ENCODE data around the gene LHX2.

LHX2 gene

DNA sequence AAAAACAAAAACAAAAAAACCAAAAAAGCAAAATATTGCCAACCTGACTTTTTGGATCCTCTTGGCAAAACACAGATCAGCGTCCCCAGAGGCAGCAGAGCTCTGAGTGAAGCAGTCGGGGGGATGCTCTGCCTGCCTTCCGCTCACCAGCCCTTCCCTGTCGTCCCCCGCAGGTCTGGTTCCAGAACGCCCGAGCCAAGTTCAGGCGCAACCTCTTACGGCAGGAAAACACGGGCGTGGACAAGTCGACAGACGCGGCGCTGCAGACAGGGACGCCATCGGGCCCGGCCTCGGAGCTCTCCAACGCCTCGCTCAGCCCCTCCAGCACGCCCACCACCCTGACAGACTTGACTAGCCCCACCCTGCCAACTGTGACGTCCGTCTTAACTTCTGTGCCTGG, 20.7 kb downstream of the LHX2 start:
- no peak for DNase-seq (ENCODE audit: low spot score)

DNA sequence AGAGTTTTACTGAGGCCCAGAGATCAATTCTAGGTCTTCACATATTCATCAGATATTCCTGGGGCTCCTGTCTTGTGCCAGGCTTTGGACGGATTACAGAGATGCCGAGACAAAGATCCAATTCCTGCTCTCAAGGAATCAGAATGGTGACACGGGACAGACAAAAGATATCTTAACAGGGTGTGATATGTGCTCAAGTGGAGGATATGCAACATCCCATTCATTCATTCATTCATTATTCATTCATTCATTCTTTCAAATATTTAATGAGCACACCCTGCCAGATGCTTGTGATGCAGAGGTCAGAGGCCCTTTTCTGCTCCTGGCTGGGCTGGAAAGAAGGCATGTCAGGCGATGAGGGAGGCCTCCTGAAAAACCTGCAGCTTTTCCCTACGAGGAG, 21.8 kb downstream of the LHX2 start:
- DNase-seq (ENCODE audit: low spot score) = no peak

DNA sequence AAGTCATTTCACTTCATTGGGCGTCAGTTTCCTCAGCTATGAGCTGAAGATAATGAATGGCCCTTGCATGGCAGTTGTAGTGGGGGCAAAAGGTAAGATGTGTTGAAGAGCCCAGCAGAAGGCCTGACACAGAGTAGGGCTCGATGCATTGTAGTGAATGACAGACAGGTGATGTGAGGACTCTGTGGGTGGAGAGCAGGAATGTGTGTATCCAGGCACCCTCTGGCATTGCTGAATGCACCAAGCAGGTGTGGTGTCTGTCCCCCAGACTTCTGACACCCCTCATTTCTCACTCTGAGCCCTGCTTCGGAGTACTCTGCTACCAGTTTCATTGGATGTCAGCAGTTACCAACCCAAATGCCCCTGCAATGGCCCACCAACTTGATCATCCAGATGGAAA, 22.4 kb downstream of the LHX2 start:
- no peak for DNase-seq (ENCODE audit: low spot score)

DNA sequence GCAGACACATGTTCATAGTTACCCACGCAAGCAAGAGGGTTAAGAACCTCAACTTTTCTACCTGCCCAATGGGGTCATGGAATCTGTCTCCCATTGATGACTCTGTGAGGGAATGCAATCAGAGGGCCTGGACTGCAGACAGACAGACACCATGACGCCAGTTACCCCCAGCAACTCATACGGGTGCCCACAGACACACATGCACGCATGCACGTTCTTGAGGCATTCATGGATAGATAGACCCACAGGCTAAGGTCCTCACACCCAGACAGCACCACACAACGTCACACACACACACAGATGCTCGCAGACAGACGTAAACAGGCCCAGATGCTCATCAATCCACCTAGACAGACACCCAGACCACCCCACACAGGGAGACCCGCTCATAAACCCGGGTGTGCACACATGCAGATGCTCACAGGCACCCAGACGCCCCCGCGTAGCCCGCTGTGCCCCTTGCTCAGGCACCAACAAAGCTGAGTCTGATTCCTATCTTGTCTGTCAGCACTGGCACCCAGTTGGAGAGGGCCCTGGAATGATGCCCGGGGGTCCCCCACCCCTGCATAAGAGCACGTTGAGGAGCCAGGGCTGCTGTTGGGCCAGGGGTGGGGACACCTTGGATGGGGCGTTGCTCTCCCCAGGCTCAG, 23.6 kb downstream of the LHX2 start:
- DNase-seq (ENCODE audit: low spot score) = no peak

DNA sequence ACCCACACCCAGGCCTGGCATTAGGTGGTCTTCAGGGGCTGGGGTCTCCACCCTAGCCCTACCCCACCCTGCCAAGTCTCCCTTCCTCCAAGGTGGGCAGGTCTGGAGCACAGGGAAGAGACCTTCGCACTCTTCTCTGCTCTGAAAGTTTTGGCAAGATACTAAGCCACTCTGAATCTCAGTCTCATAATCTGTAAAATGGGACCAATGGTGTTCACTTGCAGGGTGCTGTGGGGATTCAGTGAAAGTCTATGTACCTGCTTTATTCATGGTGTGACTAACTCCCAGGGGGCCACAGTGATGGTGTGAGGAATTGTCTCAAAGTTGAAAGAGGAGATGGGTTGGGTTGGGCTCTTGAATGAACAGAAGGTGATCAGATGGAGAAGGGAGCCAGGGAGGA, 25.0 kb downstream of the LHX2 start:
- DNase-seq (ENCODE audit: low spot score) = no peak

DNA sequence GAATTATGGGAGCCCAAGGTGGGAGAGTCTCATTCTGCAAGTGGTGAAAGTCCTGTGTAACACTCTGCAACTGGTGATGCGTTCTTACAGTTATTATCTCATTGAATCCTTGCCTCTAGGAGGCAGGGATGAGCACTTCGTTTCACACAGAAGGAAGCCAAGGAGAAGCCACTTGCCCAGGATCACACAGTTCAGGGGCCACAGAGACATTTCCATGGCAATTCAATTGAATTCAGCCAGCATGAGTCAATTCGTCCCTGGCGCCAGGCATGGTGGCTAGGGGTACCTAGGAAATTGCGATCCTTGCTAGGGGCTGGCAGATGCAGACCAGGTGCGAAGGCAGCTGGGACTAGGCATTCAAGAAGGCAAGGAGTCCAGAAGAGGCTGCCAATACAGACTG, 26.2 kb downstream of the LHX2 start:
- DNase-seq (ENCODE audit: low spot score) = no peak

DNA sequence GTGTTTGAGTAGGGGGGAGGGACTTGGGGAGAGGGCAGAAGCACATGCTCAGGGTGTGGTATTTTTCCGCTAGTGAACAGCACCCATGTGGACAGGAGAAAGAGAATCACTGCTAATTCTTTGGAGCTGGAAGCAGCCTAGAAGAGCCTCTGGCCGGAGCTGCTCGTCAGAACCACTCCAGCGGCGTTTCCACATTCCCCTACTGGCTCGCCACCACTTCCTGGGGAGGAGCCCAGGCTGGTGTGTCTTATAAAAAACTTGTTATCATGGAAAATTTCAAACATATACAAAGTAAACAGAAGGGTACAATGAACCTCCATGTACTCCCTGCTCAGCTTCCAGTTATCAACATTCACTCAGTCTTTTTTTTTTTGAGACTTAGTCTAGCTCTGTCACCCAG, 26.7 kb downstream of the LHX2 start:
- DNase-seq (ENCODE audit: low spot score) = peak; percentile 8

DNA sequence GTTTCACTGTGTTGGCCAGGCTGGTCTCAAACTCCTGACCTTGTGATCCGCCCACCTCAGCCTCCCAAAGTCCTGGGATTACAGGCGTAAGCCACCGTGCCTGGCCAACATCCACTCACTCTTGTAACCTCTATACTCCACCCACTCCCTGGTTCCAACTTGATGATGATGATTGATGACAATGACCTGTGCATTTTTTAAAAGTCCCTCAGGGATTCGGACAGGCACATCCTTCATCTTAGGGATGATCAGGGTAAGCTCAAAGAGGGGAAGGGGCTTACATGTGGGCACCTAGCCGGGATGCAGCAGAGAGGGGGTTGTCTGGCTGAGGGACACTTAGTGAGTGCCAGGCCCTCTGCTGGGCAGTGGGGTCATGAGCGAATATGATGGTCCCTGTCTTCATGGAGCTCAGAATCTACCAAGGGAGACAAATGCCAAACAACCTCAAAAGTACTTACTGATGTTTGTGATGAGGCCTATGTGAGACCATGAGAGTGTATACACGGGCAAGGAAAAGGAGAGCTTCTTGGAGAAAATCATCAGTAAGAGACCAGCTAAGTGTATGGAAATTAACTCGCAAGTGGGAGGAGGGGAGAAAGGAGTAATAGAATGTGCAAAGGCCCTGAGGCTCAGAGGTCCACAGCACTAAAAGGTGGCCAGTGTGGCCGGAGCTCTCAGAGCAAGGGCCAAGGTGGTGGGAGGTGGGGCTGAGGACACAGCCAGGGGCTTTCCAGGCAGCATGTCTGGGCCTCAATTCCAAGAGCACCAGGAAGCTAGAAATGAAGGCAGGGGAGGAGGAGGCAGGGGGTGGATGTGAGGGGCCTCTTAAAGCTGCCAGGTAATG, 27.4 kb downstream of the LHX2 start:
- no peak for DNase-seq (ENCODE audit: low spot score)

DNA sequence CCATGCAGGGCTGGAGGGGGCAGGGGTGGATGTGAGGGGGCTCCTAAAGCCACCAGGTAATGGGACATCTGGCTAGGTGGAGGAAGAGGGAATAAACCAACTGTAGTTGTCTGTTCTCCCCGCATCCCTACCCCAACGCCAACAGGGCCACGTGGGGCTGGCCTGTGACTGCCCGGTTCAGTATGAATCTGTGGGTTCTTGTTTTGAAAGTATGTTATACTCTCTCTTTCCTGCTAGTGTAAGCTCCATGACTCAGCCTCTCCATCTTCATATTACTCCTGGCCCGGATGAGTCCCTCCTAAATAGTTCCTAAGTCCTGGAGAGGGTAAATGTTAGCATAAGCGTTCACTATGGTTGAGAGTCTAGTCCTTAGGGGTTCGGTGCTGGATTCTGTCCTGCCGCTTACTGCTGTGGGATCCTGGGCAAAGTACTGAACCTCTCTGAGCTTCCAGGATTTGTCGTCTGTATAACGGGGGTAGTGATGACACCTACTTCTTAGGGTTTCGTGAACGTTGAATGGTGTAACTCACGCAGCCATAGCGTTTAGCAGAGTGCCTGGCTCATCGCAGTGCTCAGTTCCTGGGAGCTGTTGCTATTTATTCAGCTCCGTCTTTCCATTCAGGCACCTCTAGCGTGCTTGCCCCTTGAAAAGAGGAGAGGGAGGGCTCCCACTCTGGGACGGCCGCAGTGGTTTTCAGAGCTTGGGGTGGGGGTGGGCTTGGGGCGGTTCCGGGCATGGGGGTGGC, 28.8 kb downstream of the LHX2 start:
- no peak for DNase-seq (ENCODE audit: low spot score)

DNA sequence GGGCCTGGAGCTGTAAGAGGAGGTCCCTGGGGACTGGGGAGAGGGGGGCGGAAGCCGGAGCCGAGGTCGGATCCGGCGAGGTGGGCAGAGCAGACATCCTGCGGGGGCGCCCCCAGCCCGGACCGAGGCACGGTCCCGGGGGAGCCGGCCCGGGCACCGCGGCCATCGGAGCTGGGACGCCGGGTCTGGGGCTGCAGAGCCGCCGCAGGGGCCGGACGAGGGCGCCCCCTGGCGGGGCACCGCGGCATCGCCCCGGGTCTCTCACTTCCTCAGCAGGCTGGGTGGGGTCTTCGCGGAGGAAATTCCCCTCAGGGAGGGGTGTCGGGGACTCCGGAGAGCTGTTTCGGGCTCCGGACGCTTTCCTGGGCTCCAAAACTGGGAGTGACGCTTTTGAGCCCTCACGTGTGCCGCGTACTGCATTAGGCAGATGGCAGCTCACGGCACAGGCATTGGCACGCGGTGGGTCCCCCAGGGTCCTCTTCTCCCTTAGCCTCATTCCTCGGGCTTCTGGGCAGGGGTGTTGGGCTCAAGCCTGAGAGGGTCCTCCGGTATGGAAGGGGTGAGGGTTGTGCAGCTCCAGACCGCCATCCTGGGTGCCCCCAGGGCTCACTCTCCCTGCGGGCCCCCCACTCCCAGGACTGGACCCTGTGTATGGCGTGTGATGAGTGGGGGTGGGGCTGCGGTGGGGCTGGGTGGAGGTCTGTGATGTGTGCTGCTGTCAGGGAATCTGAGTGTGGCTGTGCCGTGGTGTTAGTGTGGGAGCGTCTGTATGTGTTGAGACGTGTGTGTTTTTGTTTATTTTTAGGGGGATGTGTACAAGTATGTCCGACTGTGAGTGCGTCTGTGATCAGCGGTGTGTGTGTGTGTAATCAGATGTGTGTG, 29.6 kb downstream of the LHX2 start:
- DNase-seq (ENCODE audit: low spot score) = peak; percentile 35

DNA sequence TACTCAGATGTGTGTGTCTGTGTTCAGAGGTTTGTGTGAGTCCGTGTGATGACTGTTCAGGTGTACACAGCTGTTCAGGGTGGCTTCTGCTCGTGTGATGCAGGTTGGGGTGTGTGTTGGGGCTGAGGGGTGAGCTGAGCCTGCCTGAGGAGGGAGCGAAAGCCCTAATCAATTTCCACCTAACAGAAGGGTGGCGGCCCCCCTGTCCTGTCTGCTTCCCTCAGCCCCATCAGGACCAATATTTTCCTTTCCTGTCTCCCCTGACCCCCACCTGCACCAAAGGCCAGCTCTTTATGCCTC, 30.2 kb downstream of the LHX2 start:
- DNase-seq (ENCODE audit: low spot score) = no peak

DNA sequence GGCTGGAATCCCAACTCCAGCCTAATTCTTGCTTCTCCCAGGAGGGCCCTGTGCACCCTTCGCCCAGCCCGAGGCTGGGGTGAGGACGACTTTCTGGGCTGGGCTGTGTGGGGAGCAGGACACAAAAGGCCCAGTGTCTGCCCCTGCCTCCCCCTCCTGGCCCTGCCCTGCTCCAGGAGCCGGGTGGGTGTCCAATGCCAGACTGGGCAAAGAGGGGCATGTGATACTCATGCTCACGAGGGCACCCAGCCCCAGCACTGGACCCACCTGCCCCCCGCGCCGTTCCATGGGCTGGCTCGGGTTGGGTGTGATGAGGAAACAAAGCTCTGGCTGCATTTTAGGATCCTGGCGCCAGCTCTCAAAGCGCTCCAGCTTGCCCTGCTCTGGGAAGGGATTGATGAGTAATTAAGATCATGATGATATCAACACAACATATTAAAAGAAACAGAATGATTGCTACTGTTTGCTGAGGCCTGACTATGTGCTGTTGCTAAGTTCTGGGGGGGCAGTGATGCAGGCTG, 30.7 kb downstream of the LHX2 start:
- no peak for DNase-seq (ENCODE audit: low spot score)

DNA sequence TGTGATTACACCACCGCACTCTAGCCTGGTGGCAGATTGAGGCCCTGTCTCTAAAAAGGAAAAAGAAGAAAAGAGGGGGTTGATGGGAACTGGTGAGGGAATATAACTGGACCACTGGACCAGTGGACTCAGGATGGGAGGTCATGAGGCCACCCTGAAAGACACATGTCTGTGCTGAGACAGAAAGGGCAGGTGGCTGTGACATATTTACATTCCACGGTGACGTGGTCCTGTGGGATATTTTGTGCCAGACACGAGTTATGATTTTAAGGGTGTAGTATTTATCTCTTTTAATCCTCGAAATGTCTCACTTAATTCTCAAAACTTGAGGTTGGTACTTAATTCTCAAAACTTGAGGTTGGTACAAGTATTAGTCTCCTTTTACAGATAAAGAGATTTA, 32.9 kb downstream of the LHX2 start:
- no peak for DNase-seq (ENCODE audit: low spot score)

DNA sequence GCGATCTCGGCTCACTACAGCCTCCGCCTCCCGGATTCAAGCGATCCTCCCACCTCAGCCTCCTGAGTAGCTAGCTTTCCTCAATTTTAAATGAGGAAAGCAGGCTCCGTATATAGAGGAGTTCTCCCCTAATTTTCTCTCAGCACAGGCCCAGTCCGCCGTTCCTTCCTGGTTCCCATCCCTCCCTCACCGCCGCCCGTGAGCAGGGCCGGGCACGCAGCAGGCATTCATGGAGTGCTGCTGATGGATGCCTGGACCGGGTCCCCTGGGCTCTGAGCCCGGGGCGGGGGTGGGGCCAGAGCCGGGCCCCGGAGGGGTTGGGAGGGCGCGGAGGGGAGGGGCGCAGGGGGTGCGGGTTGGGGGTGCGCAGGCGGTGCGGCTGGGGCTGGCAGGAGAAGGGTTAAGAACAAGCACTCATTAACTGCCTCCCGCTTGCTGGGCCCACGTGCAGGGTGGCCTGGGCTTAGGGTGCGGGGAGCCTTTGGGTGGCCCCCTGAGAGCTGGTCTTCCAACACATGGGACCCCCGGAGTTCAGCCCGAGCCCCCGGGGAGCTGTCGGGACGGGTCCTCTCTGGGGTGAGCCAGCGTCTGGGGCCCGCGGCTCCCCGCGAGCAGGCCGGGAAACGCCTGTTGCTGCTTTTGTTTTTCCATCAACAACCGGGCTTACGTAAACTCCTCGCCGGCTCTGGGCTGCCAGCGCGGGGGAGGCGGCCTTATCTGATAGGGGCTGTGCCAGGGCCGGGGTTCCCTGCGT, 33.7 kb downstream of the LHX2 start:
- no peak for DNase-seq (ENCODE audit: low spot score)

DNA sequence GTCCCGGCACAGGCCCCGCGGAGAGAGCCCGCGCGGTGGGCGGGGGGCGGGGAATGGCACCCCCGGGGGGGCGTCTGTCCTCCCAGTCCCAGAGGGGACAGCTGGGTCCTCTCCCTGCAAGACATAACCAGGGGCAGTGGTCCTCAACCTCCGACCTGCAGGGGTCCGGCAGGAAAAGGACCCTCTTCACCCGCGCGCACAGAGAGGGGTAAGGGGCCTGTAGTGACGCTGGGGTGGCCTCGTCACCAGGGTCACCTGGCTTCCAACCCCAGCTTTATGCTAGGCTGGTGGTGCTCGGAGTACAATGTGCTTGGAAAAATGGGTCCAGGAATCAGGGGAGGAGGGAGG, 34.2 kb downstream of the LHX2 start:
- no peak for DNase-seq (ENCODE audit: low spot score)

DNA sequence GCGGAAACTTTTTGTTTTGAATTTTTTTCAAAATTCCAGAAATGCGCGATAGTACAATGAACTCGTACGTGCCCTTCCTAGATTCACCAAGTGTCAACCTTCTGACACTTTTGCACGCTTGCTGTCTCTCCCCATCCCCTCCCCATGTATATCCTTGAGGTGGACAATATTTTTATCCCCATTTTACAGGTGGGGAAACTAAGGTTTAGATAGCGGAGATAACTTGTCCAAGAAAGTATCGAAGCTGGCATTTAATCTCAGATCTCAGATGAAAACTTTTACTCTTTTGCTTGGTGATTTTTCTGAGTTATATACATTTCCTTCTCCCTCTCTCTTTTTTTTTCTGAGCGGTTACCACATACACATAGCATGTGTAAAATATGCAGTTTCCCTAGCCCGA, 34.6 kb downstream of the LHX2 start:
- no peak for DNase-seq (ENCODE audit: low spot score)

DNA sequence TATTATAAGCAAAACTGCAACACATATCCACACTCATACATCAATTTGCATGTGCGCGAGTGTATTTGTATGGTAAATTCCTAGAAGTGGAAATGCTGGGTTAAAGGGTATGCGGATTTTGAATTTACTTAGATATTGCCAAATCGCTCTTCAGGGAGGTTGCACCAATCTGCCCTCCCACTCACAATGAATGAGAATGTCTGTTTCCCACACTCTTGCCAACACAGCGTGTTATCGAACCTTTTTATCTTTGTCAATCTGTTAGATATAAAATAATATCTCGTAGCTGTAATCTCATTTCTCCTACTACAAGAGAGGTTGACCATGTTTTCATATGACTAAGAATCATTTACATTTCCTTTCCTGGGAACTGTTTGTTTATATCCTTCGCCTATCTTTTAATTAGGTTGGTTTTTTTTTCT, 35.7 kb downstream of the LHX2 start:
- DNase-seq (ENCODE audit: low spot score) = no peak

DNA sequence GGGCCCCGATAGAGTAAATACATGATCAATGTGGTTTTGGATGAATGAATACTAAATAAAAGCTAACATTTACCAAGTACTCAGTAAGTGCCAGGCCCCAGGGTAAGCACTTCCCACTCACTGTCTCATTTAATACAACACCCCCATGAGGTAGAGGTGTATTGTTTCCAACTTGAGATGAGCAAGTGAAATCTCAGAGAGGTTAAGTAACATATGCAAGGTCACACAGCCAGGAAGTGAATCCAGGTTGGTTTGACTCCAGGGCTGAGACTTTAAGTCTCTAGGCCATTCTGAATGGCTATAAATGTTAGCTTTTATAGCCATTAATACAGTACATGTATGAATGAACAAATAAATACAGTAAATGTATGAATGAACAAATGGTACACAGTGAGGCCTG, 39.4 kb downstream of the LHX2 start:
- DNase-seq (ENCODE audit: low spot score) = no peak

DNA sequence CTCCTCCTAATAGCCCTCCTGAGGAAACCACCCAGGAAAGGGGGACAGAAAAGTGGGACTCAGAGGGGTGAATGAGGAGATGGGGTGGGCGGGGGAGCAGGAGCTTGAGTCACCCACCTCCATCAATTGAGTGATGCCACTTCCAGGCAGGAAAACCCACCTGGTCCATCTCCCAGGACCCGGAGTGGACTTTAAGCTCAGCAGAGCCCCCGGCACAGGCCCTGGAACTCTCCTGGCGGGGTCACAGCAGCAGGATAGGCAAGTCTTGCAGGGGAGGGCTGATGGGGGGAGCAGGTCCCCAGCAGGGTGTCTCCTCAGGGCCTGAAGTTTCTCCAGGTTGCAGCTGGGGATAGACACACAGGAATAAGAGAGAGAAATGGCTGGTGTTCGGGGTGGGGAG, 40.8 kb downstream of the LHX2 start:
- DNase-seq (ENCODE audit: low spot score) = no peak

DNA sequence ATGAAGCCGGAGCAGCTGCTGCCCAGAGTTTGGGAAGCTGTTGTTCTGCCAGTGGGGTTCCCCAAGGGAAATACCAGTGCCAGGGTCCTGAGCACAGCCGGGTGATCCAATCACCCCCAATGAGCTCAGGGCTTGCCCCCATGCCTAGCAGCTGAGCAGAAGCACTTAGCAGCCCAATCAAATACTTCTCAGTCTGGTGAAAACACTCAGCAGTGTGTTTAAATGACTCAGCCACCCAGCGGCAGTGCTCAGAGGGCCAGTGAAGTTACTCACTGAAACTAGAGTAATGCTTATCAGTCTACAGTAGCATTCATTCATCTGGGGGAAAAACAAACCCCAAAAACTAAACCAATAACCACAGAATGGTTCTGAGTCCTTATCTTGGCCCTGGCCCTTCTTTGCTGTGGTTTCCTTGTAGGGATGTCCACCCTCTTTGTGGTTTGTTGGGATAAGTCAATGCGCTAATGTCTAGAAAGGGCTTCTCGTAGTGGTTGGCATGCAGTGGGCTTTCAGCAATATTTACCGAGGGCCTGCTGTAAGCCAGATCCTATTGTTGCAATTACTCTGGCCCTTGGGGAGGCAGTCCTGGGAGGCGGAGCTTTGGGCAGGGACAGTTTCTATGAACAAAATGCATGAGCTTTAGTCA, 43.1 kb downstream of the LHX2 start:
- peak; percentile 33 for DNase-seq (ENCODE audit: low spot score)
